Ishikawa (cell line): Measurements from ENCODE around the gene MAMLD1.

Experiments used
- CEBPB ChIP-seq: IDR thresholded peaks from 2 replicates; pipeline ENCODE4 v1.6.1; 2012
- CREB1 ChIP-seq: IDR thresholded peaks from 2 replicates; pipeline ENCODE4 v1.6.1; 2012; ENCODE audit warnings: low read depth
- EGR1 ChIP-seq: IDR thresholded peaks from 2 replicates; pipeline ENCODE4 v1.6.1; 2012
- EP300 ChIP-seq: IDR thresholded peaks from 2 replicates; pipeline ENCODE4 v1.6.1; 2012; ENCODE audit warnings: borderline replicate concordance
- FOXM1 ChIP-seq: IDR thresholded peaks from 2 replicates; pipeline ENCODE4 v1.6.1; 2012; ENCODE audit warnings: low read depth, borderline replicate concordance
- MAX ChIP-seq: IDR thresholded peaks from 2 replicates; pipeline ENCODE4 v1.6.1; 2012
- NFIC ChIP-seq: IDR thresholded peaks from 2 replicates; pipeline ENCODE4 v1.6.1; 2012
- RAD21 ChIP-seq: IDR thresholded peaks from 2 replicates; pipeline ENCODE4 v1.6.1; 2012; ENCODE audit warnings: low read depth
- REST ChIP-seq: IDR thresholded peaks from 2 replicates; pipeline ENCODE4 v1.6.1; 2012; ENCODE audit warnings: low read depth, mild to moderate bottlenecking
- TAF1 ChIP-seq: IDR thresholded peaks from 2 replicates; pipeline ENCODE4 v1.6.1; 2012; ENCODE audit warnings: low read depth, mild to moderate bottlenecking
- TCF12 ChIP-seq: IDR thresholded peaks from 2 replicates; pipeline ENCODE4 v1.6.1; 2012; ENCODE audit warnings: low read depth
- TEAD4 ChIP-seq: IDR thresholded peaks from 2 replicates; pipeline ENCODE4 v1.6.1; 2012
- USF1 ChIP-seq: IDR thresholded peaks from 2 replicates; pipeline ENCODE4 v1.6.1; 2012
- YY1 ChIP-seq: IDR thresholded peaks from 2 replicates; pipeline ENCODE4 v1.6.1; 2012; ENCODE audit warnings: low read depth
- ZBTB7A ChIP-seq: IDR thresholded peaks from 2 replicates; pipeline ENCODE4 v1.6.1; 2012; ENCODE audit warnings: low read depth

MAMLD1 gene

GRCh38 chrX:150362599-150363481, at the start of gene MAMLD1:
Gene MAMLD1, plus strand, starts transcription at chrX:150363317. Its CDS starts 82,200 bp downstream, at chrX:150445517.
- TF ChIP-seq FOXM1 (no peak), MAX (peak; percentile 62)

DNA sequence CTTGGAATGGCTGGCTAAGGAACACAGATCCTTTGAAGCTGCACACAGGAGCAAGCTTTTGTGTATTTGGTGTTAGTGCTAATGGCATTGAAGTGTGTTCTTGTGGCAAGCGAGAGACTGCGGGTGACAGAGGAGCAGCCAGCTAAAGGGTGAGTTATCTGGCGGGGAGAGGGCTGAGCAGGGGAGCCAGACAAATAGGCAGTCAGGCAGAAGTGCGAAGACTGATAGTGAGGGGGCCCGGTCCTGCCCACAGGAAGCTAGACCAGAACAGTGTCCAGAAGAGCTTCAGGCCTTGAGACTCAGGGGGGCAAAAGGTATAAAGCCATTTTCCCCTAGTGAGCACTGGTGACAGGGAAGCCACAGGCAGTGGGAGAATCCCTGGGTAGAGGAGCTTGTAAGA, 49.6 kb upstream of the MAMLD1 start:
- TF ChIP-seq CEBPB (no peak), MAX (no peak)

DNA sequence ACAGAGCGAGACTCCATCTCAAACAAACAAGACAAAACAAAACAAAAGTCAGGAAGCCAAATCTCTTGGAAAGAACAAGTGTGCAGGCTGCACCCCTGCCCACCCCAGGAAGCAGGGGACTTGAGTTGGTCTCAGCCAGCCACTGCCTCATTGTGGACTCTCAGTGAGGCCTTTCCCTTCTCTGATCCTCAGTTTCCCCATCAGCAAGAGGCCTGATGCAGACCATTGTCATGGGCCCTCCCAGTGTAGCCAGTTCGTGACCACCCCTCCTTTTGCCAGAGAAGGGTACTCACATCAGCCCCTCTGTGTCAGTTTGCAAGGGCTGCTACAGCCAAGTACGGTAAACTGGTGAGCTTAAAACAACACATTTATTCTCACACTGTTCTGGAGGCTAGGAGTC, 48.9 kb upstream of the MAMLD1 start:
- TF ChIP-seq CEBPB: no peak

- no peak for TF ChIP-seq CREB1
- TF ChIP-seq USF1: no peak
- no peak for TF ChIP-seq FOXM1
- TF ChIP-seq EP300: no peak
- no peak for TF ChIP-seq TCF12
- no peak for TF ChIP-seq NFIC
- TF ChIP-seq CEBPB: no peak
- no peak for TF ChIP-seq TEAD4
- TF ChIP-seq TAF1: no peak
- no peak for TF ChIP-seq MAX
These were observed 46.6 kb upstream of the MAMLD1 start for GRCh38 chrX:150316564-150316963.

DNA sequence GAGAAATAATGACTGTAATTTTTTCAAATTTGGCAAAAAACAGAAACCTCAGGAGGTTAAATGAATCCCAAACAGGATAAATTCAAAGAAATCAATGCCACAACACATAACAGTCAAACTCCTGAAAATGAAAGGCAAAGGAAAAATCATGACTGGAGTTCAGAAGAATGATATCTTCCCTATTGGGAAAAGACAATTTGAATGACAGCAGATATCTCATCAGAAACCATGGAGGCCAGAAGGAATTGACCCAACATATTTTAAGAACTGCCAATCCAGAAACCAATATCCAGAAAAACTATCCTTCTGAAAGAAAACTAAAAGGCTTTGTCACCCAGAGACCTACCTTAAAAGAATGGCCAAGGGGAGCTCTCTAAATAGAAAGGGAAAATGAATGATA, 40.1 kb upstream of the MAMLD1 start:
- TF ChIP-seq ZBTB7A (no peak), TAF1 (no peak), EP300 (no peak), FOXM1 (no peak), TEAD4 (no peak), YY1 (no peak), EGR1 (no peak), TCF12 (no peak), CEBPB (no peak), CREB1 (no peak), RAD21 (no peak), MAX (no peak), NFIC (no peak), REST (no peak), USF1 (no peak)

- TF ChIP-seq USF1 (no peak), TEAD4 (0 out of 2 replicates have a peak, but pooled peaks have one; percentile 21), CREB1 (no peak), FOXM1 (no peak), RAD21 (no peak), MAX (peak; percentile 39; the same call in 1 of the 2 replicates), NFIC (no peak), REST (no peak)
These were observed 38.9 kb upstream of the MAMLD1 start for GRCh38 chrX:150324035-150324728.
